GM12874 (cell line): Measurements from ENCODE around the gene CCDC17.

ENCODE experiments used
- CTCF ChIP-seq: IDR thresholded peaks from 2 replicates; pipeline ENCODE4 v1.5.1; 2011; ENCODE audit warnings: low read depth, mild to moderate bottlenecking, control low read depth, low read length, moderate library complexity; ENCODE audit not compliant: insufficient read depth

CCDC17 gene

DNA sequence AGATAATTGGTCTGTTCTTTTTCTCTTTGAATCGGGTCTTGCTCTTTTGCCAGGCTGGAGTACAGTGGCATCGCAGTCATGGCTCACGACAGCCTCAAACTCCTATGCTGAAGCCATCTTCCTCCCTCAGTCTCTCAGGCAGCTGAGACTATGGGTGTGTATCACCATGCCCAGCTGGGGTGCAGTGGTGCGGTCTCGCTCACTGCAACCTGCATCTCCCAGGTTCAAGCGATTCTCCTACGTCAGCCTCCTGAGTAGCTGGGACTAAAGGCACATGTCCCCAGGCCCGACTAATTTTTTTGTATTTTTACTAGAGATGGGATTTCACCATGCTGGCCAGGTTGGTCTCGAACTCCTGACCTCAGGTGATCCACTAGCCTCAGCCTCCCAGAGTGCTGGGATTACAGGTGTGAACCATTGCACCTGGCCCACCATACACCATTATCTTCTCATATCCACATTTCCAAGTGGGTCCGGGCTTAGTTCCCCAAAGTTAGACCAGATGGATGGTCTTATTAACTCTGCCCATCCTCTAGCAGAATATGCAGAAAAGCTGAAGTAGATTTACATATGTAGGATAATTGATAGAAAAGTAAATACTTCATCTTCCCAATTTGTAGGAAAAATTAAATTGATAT lies 13.1 kb downstream of the CCDC17 start:
- TF ChIP-seq CTCF: no peak

DNA sequence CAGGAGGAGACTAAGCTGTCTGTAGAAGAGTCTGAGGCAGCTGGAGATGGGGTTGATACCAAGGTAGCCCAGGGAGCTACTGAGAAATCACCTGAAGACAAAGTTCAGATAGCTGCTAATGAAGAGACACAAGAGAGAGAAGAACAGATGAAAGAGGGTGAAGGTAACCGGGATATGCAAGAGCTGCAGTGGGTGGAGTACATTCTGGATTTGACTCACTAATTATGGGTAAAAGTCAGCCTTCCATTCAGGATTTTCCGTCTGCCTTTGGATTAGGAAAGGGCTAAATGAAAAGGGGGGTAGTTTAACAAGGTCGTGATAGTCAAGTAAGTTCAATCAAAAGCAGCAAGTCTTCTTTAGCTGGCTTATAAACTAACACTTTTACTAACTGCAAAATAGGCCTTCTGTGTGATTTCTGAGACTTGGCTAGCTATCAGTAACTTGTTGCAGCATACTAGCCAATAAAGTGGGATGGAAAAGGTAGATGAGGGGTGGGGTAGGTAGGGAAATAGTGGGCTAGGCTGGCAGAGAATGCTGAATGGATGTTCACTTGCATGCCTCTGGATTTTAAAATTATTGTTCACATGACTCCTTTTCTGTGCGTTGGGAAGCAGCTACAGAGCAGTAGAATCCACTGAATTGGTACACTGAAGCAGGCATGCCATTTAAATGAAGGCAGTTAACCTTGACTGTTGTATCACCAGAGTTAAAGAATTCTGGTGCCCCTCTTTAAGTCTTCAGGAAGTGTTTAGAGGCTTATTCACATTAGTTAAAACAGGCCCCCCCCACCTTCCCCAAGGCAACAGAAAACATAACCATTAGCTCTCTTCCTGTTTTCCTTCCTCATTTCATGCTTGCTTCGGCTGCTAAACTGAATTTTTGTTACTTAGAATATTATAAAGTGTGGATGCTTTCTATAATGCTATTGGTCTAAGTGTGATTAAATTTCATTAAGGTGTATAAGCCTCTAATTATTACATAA lies 15.4 kb downstream of the CCDC17 start:
- TF ChIP-seq CTCF: no peak

- no peak for TF ChIP-seq CTCF
Observed at GRCh38 chr1:45607404-45608074, 16.3 kb downstream of the CCDC17 start.

GRCh38 chr1:45604239-45604638 lies 19.6 kb downstream of the CCDC17 start:
- TF ChIP-seq CTCF: no peak

DNA sequence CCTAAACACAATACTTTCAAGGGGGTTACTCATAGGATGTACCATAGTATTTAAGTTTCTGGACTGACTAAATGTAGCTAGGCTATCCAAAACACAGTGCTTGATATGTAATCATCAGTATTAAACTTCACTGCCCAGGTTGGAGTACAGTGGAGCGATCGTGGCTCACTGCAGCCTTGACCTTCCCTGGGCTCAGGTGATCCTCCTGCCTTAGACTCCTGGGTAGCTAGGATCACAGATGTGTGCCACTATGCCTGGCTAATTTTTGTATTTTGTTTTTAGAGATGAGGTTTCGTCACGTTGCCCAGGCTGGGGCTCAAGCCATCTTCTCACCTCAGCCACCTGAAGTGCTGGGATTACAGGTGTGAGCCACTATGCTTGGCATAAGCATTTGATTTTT lies 29.4 kb downstream of the CCDC17 start:
- TF ChIP-seq CTCF: no peak

DNA sequence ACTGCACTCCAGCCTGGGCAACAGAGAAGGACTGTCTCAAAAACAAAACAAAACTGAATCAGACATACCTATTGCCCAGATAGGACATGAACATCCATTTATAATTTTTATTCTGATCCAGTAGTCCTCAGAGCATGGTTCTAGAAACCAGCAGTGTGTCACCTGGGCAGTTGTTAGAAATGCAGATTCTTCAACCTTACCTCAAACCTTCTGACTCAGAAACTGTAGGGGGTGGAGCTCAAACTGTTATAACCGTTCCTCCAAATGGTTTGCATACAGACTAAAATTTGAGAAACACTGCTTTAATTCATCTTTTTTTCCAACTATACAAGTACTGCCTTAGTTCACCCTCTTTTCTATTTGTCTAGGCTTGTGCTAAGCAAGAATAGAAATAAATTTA lies 34.0 kb downstream of the CCDC17 start:
- TF ChIP-seq CTCF: no peak

GRCh38 chr1:45586769-45587168 lies 37.1 kb downstream of the CCDC17 start:
- no peak for TF ChIP-seq CTCF
